Activated CD4-positive, alpha-beta memory T cell treated with anti-CD3 and anti-CD28 coated beads for 36 hours (primary cell): ENCODE measurements around the gene IDUA. TPM values are rescaled to one million over a fixed set of nuclear protein-coding genes. Genes with fewer than 3 reads are reported as not detected.
A peak's percentile ranks its signal among the peaks of the same experiment; 100 is the strongest.

ENCODE experiments used
- CTCF ChIA-PET: fragments of 350-600 bp; sonication (Branson Sonifier 250); formaldehyde crosslinking; loops from one replicate; lab custom pipeline; 2021; ENCODE audit warnings: antibody characterized with exemption, inconsistent platforms; lab: Charles Lee
- POLR2A ChIA-PET: fragments of 350-600 bp; sonication (Branson Sonifier 250); formaldehyde crosslinking; loops from one replicate; lab custom pipeline; 2021; ENCODE audit warnings: antibody characterized with exemption; lab: Charles Lee
- DNase-seq: peaks from one replicate; pipeline ENCODE4 v3.0.0-alpha.2; 2020
- H3K27ac Mint-ChIP-seq: one replicate; pipeline ENCODE4 v1.8.0; 2021; ENCODE audit warnings: mixed read lengths
- H3K27me3 Mint-ChIP-seq: one replicate; pipeline ENCODE4 v1.8.0; 2021; ENCODE audit warnings: mixed read lengths
- H3K36me3 Mint-ChIP-seq: one replicate; pipeline ENCODE4 v1.8.0; 2021; ENCODE audit warnings: mixed read lengths
- H3K4me1 Mint-ChIP-seq: one replicate; pipeline ENCODE4 v1.8.0; 2021; ENCODE audit warnings: low read depth, mixed read lengths
- H3K4me3 Mint-ChIP-seq: one replicate; pipeline ENCODE4 v1.8.0; 2021; ENCODE audit warnings: mild to moderate bottlenecking, mixed read lengths
- H3K9me3 Mint-ChIP-seq: one replicate; pipeline ENCODE4 v1.8.0; 2021; ENCODE audit warnings: mixed read lengths
- intact Hi-C: fragments of 100-400 bp; cut with micrococcal nuclease; formaldehyde crosslinking; loops from one replicate; pipeline ENCODE4 v1.15.1; 2023
- total RNA-seq, 2 experiments: library from RNA; stranded (reverse); gene quantifications; one replicate each; pipeline ENCODE4 v1.2.3, GENCODE V29; 2021

IDUA gene
- total RNA-seq, 2 experiments from 2014 or later = 9.0 to 10.1 TPM

GRCh38 chr4:951186-951585, 35.7 kb upstream of the IDUA start:
- intact Hi-C loops = no loop called here
- CTCF ChIA-PET = no interaction called here
- Mint-ChIP-seq H3K4me1 (no peaks in the 10 kb centered on the region), H3K36me3 (peaks cover 6% of the 10 kb centered on the region), H3K9me3 (no peaks in the 10 kb centered on the region), H3K27ac (no peak overlapping the region), H3K4me3 (no peak overlapping the region), H3K27me3 (no peaks in the 10 kb centered on the region)
- DNase-seq = peak; percentile 5
- POLR2A ChIA-PET = no interaction called here

DNA sequence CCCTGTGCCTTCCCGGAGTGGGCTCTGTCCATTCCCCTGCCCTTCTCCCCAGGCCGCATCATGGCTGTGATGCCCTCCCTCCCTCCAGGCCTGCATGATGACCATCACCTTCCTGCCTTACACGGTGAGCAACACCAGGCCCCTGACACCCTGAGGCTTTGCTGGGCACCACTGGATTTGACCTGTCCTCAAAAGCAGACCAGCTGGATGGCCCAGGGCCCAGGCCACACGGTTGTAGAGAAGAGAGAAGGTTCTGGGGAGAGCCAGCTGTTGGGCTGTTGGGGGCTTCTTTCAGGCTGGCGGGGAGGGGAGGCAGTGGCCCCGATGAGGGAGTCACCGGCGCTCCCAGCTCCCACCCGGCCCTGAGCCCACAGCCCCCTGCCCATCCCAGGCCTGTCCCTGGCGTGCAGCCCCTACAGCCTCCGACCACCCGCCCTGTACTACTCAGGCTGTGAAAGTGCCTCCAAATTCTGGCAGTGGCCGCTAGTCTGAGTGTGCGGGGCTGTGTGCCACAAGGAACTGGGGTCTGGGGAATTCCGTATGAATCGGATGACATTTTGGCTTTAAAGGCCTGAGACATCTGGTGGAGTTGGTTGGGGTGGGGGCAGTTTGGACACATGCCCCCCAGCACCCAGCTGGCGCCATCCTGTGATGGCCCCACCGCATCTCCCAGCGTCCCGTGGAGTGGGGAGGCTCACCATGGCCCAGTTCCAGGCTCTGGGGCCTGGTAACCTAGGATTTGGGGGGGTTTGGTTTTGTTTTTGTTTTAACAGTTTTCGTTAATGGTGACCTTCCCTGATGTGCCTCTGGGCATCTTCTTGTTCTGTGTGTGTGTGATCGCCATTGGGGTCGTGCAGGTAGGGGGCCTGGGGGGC, 35.0 kb upstream of the IDUA start:
- Mint-ChIP-seq H3K27me3 (no peaks in the 10 kb centered on the region), H3K27ac (no peak overlapping the region), H3K4me1 (no peaks in the 10 kb centered on the region), H3K4me3 (no peak overlapping the region), H3K36me3 (peaks cover 6% of the 10 kb centered on the region), H3K9me3 (no peaks in the 10 kb centered on the region)
- intact Hi-C loops = no loop called here
- peak; percentile 6 for DNase-seq
- ChIA-PET CTCF (no interaction called here), POLR2A (no interaction called here)

- POLR2A ChIA-PET = no interaction called here
These were observed 33.8 kb upstream of the IDUA start for GRCh38 chr4:952881-953573.

GRCh38 chr4:953574-953915, 33.3 kb upstream of the IDUA start:
- H3K27me3 Mint-ChIP-seq = no peaks in the 10 kb centered on the region
- H3K4me1 Mint-ChIP-seq = no peaks in the 10 kb centered on the region
- DNase-seq = no peak
- H3K4me3 Mint-ChIP-seq = no peak overlapping the region
- H3K27ac Mint-ChIP-seq = no peak overlapping the region
- H3K9me3 Mint-ChIP-seq = no peaks in the 10 kb centered on the region
- CTCF ChIA-PET = no interaction called here
- POLR2A ChIA-PET = no interaction called here
- H3K36me3 Mint-ChIP-seq = peaks cover 7% of the 10 kb centered on the region
- intact Hi-C loops = no loop called here

More at GRCh38 chr4:952881-953573, 33.8 kb upstream of the IDUA start:
- intact Hi-C loops = no loop called here
- no peaks in the 10 kb centered on the region for H3K4me1 Mint-ChIP-seq
- CTCF ChIA-PET = no interaction called here
- H3K4me3 Mint-ChIP-seq = no peak overlapping the region
- no peaks in the 10 kb centered on the region for H3K27me3 Mint-ChIP-seq
- H3K27ac Mint-ChIP-seq = no peak overlapping the region
- peak; percentile 7 for DNase-seq
- H3K36me3 Mint-ChIP-seq = peaks cover 6% of the 10 kb centered on the region
- H3K9me3 Mint-ChIP-seq = no peaks in the 10 kb centered on the region

DNA sequence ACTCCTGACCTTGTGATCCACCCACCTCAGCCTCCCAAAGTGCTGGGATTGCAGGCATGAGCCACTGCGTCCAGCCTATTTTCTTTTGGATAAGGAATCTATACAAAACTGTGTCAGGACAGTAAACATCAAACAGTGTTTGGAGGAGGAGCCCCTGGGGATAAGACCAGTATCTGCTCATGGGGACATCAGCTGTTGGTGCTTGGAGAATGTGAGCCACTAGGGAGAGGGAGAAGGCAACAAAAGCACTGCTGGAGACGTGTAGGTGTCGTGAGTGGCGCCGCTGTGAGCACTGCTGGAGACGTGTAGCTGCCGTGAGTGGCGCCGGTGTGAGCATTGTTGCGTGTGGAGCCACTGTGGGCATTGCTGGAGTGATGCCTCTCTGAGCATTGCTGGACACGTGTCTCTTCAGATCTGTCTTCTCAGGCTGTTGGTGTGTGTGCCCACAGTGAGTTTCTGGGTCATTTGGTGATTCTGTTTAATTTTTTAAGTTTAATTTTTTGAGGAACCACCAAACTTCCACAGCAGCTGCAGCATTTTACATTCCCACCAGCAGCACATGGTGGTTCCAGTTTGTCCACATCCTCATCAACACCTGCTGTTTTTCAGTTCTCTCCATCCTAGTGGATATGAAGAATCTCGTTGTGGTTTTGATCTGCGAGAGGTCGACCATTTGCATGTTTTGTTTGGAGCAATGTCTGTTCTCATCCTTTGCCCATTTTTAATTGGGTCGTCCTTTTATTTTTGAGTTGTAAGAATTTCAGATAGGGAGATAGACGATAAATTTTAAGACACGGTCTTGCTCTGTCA, 32.4 kb upstream of the IDUA start:
- no peaks in the 10 kb centered on the region for H3K9me3 Mint-ChIP-seq
- ChIA-PET POLR2A (no interaction called here), CTCF (no interaction called here)
- H3K27me3 Mint-ChIP-seq = no peaks in the 10 kb centered on the region
- peak; percentile 6 for DNase-seq
- no peak overlapping the region for H3K27ac Mint-ChIP-seq
- peaks cover 11% of the 10 kb centered on the region for H3K36me3 Mint-ChIP-seq
- H3K4me3 Mint-ChIP-seq = no peak overlapping the region
- intact Hi-C loops = no loop called here
- no peaks in the 10 kb centered on the region for H3K4me1 Mint-ChIP-seq

DNA sequence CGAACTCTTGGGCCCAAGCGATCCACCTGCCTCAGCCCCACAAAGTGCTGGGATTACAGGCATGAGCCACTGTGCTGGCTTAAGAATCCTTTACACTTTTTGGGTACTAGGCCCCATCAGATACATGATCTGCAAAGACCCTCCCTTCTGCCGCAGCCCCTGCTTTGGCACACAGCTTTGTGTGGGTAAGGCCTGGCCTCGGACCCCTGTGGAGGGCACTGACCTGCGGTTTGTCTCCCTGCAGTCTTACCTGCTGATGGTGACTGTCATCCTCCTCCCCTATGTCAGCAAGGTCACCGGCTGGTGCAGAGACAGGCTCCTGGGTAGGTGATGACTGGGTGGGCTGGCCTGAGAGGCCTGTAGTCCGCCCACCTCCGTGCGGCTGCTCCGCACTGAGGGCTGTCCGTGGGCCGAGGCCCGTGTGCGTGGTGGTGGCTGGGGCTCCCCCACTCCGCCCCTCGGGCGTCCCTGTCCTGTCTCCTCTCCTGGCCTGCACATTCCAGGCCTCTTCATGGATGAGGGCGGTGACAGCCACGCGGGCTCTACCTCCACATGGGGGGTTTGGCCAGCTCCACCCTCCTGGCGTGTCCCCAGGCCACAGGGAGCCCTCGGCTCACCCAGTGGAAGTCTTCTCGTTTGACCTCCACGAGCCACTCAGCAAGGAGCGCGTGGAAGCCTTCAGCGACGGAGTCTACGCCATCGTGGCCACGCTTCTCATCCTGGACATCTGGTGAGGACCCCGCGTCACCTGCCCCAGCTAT, 31.5 kb upstream of the IDUA start:
- DNase-seq = no peak
- Mint-ChIP-seq H3K27me3 (no peaks in the 10 kb centered on the region), H3K4me3 (no peak overlapping the region), H3K9me3 (no peaks in the 10 kb centered on the region), H3K4me1 (no peaks in the 10 kb centered on the region), H3K36me3 (peaks cover 11% of the 10 kb centered on the region), H3K27ac (no peak overlapping the region)
- CTCF ChIA-PET = no interaction called here
- POLR2A ChIA-PET = no interaction called here
- intact Hi-C loops = no loop called here

DNA sequence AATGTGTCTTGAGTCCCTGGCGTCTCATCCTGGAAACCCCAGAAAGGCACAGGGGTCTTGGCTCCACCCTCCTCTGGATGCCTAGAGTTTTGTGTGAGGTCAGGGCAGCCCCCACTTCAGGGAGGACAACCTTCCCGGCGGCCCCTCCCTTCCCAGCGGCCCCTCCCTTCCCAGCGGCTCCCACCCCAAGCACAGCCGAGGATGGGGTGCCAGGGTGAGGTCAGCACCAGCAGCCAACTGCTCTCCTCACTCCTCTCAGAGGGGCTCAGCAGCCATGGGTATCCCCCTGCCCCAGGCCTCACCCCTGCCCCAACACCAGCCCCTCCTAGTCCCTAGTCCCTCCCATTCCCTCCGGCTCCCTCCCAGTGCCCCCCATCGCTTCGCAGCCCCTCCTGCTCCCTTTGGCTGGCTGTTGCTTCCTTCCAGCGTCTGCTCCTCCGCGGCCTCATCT, 30.9 kb upstream of the IDUA start:
- no peaks in the 10 kb centered on the region for H3K4me1 Mint-ChIP-seq
- intact Hi-C loops = no loop called here
- no peak overlapping the region for H3K4me3 Mint-ChIP-seq
- no peaks in the 10 kb centered on the region for H3K9me3 Mint-ChIP-seq
- no peak overlapping the region for H3K27ac Mint-ChIP-seq
- peaks cover 11% of the 10 kb centered on the region for H3K36me3 Mint-ChIP-seq
- CTCF ChIA-PET = no interaction called here
- POLR2A ChIA-PET = no interaction called here
- H3K27me3 Mint-ChIP-seq = no peaks in the 10 kb centered on the region
- DNase-seq = no peak

GRCh38 chr4:956531-957230, 30.2 kb upstream of the IDUA start:
- no peak for DNase-seq
- Mint-ChIP-seq H3K36me3 (peaks cover 11% of the 10 kb centered on the region), H3K27ac (no peak overlapping the region), H3K27me3 (no peaks in the 10 kb centered on the region), H3K9me3 (no peaks in the 10 kb centered on the region), H3K4me1 (no peaks in the 10 kb centered on the region), H3K4me3 (no peak overlapping the region)
- intact Hi-C loops = no loop called here
- CTCF ChIA-PET = no interaction called here
- POLR2A ChIA-PET = no interaction called here

DNA sequence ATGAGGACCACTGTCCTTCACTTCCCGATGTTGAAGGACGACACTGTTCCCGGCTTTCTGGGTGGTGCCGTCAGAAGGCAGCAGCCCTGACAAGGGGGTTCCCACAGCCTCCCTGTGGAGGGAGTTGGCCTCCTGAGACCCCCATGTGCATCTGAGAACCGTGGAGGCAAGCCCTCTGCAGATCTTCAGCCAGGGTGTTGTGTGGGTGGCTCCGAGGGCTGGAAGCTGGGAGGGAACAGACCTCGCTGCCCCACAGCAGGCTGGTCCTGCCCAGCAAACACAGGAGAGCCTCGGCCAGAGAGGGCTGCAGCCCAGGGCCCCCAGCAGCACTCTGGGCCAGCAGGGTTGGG, 29.6 kb upstream of the IDUA start:
- no peaks in the 10 kb centered on the region for H3K4me1 Mint-ChIP-seq
- H3K27ac Mint-ChIP-seq = no peak overlapping the region
- ChIA-PET CTCF (no interaction called here), POLR2A (no interaction called here)
- H3K27me3 Mint-ChIP-seq = no peaks in the 10 kb centered on the region
- H3K9me3 Mint-ChIP-seq = no peaks in the 10 kb centered on the region
- intact Hi-C loops = no loop called here
- no peak overlapping the region for H3K4me3 Mint-ChIP-seq
- H3K36me3 Mint-ChIP-seq = peaks cover 11% of the 10 kb centered on the region
- DNase-seq = no peak

DNA sequence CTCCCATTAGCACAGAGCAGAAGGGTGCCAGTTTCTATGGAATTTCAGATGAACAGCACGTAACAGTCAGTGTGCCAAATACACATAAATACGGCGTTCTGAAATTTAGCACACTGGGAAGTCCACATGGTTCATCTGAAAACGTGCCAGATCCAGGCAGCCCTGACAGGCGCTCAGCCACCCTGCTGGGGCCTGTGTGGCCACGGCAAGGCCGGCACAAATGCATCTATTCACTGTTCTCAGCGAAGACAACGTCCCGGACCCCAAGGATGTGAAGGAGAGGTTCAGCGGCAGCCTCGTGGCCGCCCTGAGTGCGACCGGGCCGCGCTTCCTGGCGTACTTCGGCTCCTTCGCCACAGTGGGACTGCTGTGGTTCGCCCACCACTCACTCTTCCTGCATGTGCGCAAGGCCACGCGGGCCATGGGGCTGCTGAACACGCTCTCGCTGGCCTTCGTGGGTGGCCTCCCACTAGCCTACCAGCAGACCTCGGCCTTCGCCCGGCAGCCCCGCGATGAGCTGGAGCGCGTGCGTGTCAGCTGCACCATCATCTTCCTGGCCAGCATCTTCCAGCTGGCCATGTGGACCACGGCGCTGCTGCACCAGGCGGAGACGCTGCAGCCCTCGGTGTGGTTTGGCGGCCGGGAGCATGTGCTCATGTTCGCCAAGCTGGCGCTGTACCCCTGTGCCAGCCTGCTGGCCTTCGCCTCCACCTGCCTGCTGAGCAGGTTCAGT, 29.1 kb upstream of the IDUA start:
- no peaks in the 10 kb centered on the region for H3K9me3 Mint-ChIP-seq
- DNase-seq = no peak
- H3K4me1 Mint-ChIP-seq = no peaks in the 10 kb centered on the region
- H3K4me3 Mint-ChIP-seq = no peak overlapping the region
- peaks cover 11% of the 10 kb centered on the region for H3K36me3 Mint-ChIP-seq
- intact Hi-C loops = no loop called here
- no peak overlapping the region for H3K27ac Mint-ChIP-seq
- ChIA-PET POLR2A (no interaction called here), CTCF (no interaction called here)
- no peaks in the 10 kb centered on the region for H3K27me3 Mint-ChIP-seq

DNA sequence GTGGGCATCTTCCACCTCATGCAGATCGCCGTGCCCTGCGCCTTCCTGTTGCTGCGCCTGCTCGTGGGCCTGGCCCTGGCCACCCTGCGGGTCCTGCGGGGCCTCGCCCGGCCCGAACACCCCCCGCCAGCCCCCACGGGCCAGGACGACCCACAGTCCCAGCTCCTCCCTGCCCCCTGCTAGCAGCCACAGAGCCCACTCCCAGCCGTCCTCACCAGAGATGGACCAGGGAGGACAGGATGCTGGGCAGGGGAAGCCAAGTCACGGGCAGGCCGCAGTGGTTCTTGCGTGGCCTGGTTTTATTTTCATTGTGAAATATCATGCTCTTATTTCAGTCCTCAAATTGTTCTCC, 28.6 kb upstream of the IDUA start:
- CTCF ChIA-PET = no interaction called here
- H3K36me3 Mint-ChIP-seq = peaks cover 10% of the 10 kb centered on the region
- no peak for DNase-seq
- H3K9me3 Mint-ChIP-seq = no peaks in the 10 kb centered on the region
- no peak overlapping the region for H3K4me3 Mint-ChIP-seq
- no peaks in the 10 kb centered on the region for H3K27me3 Mint-ChIP-seq
- POLR2A ChIA-PET = no interaction called here
- intact Hi-C loops = no loop called here
- H3K27ac Mint-ChIP-seq = no peak overlapping the region
- no peaks in the 10 kb centered on the region for H3K4me1 Mint-ChIP-seq
